CD4-positive, alpha-beta T cell (primary cell): ENCODE measurements around the gene SORT1. TPM values are rescaled to one million over a fixed set of nuclear protein-coding genes. Genes with fewer than 3 reads are reported as not detected.

Experiments used
- ATAC-seq: fragments of 200-7000 bp; cut with Tn5 transposase; one replicate; pipeline ENCODE4 v1.10.0; 2022; ENCODE audit warnings: mild to moderate bottlenecking; ENCODE audit not compliant: poor library complexity
- CTCF ChIA-PET: fragments of 350-600 bp; sonication (Branson Sonifier 250); formaldehyde crosslinking; loops from one replicate; lab custom pipeline; 2021; ENCODE audit warnings: antibody characterized with exemption, inconsistent platforms; lab: Charles Lee
- POLR2A ChIA-PET: fragments of 350-600 bp; sonication (Branson Sonifier 250); formaldehyde crosslinking; loops from one replicate; lab custom pipeline; 2021; ENCODE audit warnings: antibody characterized with exemption, inconsistent platforms; lab: Charles Lee
- DNase-seq, 14 experiments: peaks; one replicate each; pipeline ENCODE4 v3.0.0-alpha.2; 2013 to 2020; ENCODE audit warnings: mixed read lengths in 2 of 14
- H3K27ac ChIP-seq, 2 donors: one replicate each; pipeline versions ENCODE4 v1.5.1 to v1.7.0; 2013; ENCODE audit warnings: low read length in 2 of 2, low read depth in 1 of 2, mild to moderate bottlenecking in 1 of 2
- H3K27me3 ChIP-seq, 2 experiments: 1 replicate in 1 of 2; 2 replicates in 1 of 2; pipeline versions ENCODE4 v1.6.1 to v1.7.0; 2013; ENCODE audit warnings: low read length in 2 of 2, control low read depth in 1 of 2, mild to moderate bottlenecking in 1 of 2, moderate library complexity in 1 of 2; ENCODE audit not compliant: insufficient read depth in 2 of 2, control insufficient read depth in 1 of 2
- H3K36me3 ChIP-seq: one replicate; pipeline ENCODE4 v1.6.1; 2013; ENCODE audit warnings: low read length, control low read depth; ENCODE audit not compliant: insufficient read depth
- H3K4me1 ChIP-seq: one replicate; pipeline ENCODE4 v1.6.1; 2013; ENCODE audit warnings: low read length, control low read depth; ENCODE audit not compliant: insufficient read depth
- H3K4me3 ChIP-seq: one replicate; pipeline ENCODE4 v1.5.1; 2013; ENCODE audit warnings: mild to moderate bottlenecking, low read length, moderate library complexity
- H3K9me3 ChIP-seq, 2 experiments: 1 replicate in 1 of 2; 2 replicates in 1 of 2; pipeline versions ENCODE4 v1.6.1 to v1.7.0; 2013; ENCODE audit warnings: low read length in 2 of 2, mild to moderate bottlenecking in 2 of 2, control low read depth in 1 of 2, moderate library complexity in 1 of 2; ENCODE audit not compliant: control insufficient read depth in 1 of 2, insufficient read depth in 1 of 2
- H3K27ac Mint-ChIP-seq: one replicate; pipeline ENCODE4 v1.8.0; 2020; ENCODE audit warnings: mixed read lengths
- H3K27me3 Mint-ChIP-seq: one replicate; pipeline ENCODE4 v1.8.0; 2021; ENCODE audit warnings: mixed read lengths
- H3K36me3 Mint-ChIP-seq: one replicate; pipeline ENCODE4 v1.8.0; 2021; ENCODE audit warnings: low read depth, mixed read lengths
- H3K4me1 Mint-ChIP-seq: one replicate; pipeline ENCODE4 v1.8.0; 2021; ENCODE audit warnings: low read depth, mixed read lengths
- H3K4me3 Mint-ChIP-seq: one replicate; pipeline ENCODE4 v1.8.0; 2020; ENCODE audit warnings: mild to moderate bottlenecking, mixed read lengths
- H3K9me3 Mint-ChIP-seq: one replicate; pipeline ENCODE4 v1.8.0; 2020; ENCODE audit warnings: mixed read lengths
- CTCF ChIP-seq: fragments of 200-600 bp; IDR thresholded peaks from one replicate; pipeline ENCODE4 v1.8.0; 2022; ENCODE audit warnings: antibody characterized with exemption, mild to moderate bottlenecking
- intact Hi-C, 2 experiments: fragments of 100-400 bp; cut with DNase I in 1 of 2; cut with micrococcal nuclease in 1 of 2; formaldehyde crosslinking; loops; one replicate each; pipeline versions ENCODE4 v1.15.1 to v1.9.0; 2023 to 2025; cut with DNase I, micrococcal nuclease
- total RNA-seq, 174 experiments: library from RNA in 2 of 174; stranded (reverse) in 2 of 174; gene quantifications; one replicate each; pipeline ENCODE4 v1.2.3 and lab custom pipeline; 2021 to 2026

The SORT1 gene
- total RNA-seq, 2 experiments from 2014 or later: 0.22 to 0.73 TPM

GRCh38 chr1:109389638-109390341 is 7.9 kb downstream of the SORT1 start:
- Histone ChIP-seq H3K4me3 (no peak overlapping the region), H3K4me1 (no peaks in the 10 kb centered on the region), H3K27ac (no peak overlapping the region), H3K36me3 (no peaks in the 10 kb centered on the region), H3K27me3 (peaks cover 8 to 33% of the 10 kb centered on the region in 2 experiments), H3K9me3 (no peaks in the 10 kb centered on the region)
- Mint-ChIP-seq H3K36me3 (no peaks in the 10 kb centered on the region), H3K4me1 (no peaks in the 10 kb centered on the region), H3K27me3 (peaks cover 53% of the 10 kb centered on the region), H3K9me3 (no peaks in the 10 kb centered on the region), H3K27ac (no peak overlapping the region), H3K4me3 (no peak overlapping the region)
- ChIA-PET POLR2A (no interaction called here), CTCF (no interaction called here)
- no peak for DNase-seq
- intact Hi-C loops: no loop called here
- no peak for ATAC-seq
- no peak for TF ChIP-seq CTCF

GRCh38 chr1:109388884-109389637 is 8.7 kb downstream of the SORT1 start:
- TF ChIP-seq CTCF: no peak
- Mint-ChIP-seq H3K27ac (no peak overlapping the region), H3K4me1 (no peaks in the 10 kb centered on the region), H3K27me3 (peaks cover 47% of the 10 kb centered on the region), H3K9me3 (no peaks in the 10 kb centered on the region), H3K4me3 (no peak overlapping the region), H3K36me3 (no peaks in the 10 kb centered on the region)
- H3K4me3 ChIP-seq: no peak overlapping the region
- H3K4me1 ChIP-seq: no peaks in the 10 kb centered on the region
- no peaks in the 10 kb centered on the region for H3K9me3 ChIP-seq
- CTCF ChIA-PET: no interaction called here
- H3K27ac ChIP-seq: no peak overlapping the region
- no peak for ATAC-seq
- peaks cover 3 to 26% of the 10 kb centered on the region in 2 experiments for H3K27me3 ChIP-seq
- H3K36me3 ChIP-seq: no peaks in the 10 kb centered on the region
- intact Hi-C loops: no loop called here
- no peak for DNase-seq
- POLR2A ChIA-PET: no interaction called here

GRCh38 chr1:109388208-109388711 is 9.5 kb downstream of the SORT1 start:
- Histone ChIP-seq H3K36me3 (no peaks in the 10 kb centered on the region), H3K27ac (no peak overlapping the region), H3K27me3 (peaks cover 3 to 23% of the 10 kb centered on the region in 2 experiments), H3K9me3 (no peaks in the 10 kb centered on the region), H3K4me1 (no peaks in the 10 kb centered on the region), H3K4me3 (no peak overlapping the region)
- intact Hi-C loops: no loop called here
- Mint-ChIP-seq H3K4me1 (no peaks in the 10 kb centered on the region), H3K27ac (no peak overlapping the region), H3K9me3 (no peaks in the 10 kb centered on the region), H3K4me3 (no peak overlapping the region), H3K27me3 (peaks cover 40% of the 10 kb centered on the region), H3K36me3 (no peaks in the 10 kb centered on the region)
- no peak for TF ChIP-seq CTCF
- DNase-seq (no peak), ATAC-seq (no peak)
- POLR2A ChIA-PET: no interaction called here
- CTCF ChIA-PET: interaction anchor here (0.5 kb wide), 1 partner anchor 11 kb away, joined by 3 read pairs; no protein-coding TSS in a partner anchor
